H1 (cell line): ENCODE results near the gene AP2A1. TPM values are rescaled to one million over a fixed set of nuclear protein-coding genes. Genes with fewer than 3 reads are reported as not detected.

Experiments used
- CTCF ChIA-PET: fragments of 300-600 bp; sonication (Branson Sonifier 250); formaldehyde crosslinking; loops from one replicate; lab custom pipeline; 2021; ENCODE audit not compliant: partially characterized antibody; lab: Charles Lee
- POLR2A ChIA-PET: fragments of 300-600 bp; sonication (Branson Sonifier 250); formaldehyde crosslinking; loops from one replicate; lab custom pipeline; 2021; ENCODE audit warnings: inconsistent platforms; ENCODE audit not compliant: partially characterized antibody; lab: Charles Lee
- DNase-seq, 2 experiments: peaks; one replicate each; pipeline versions ENCODE4 v3.0.0 to v3.0.0-alpha.2; 2010 to 2022; ENCODE audit warnings: low spot score in 2 of 2, low read depth in 1 of 2, mixed read lengths in 1 of 2
- FAIRE-seq: peaks from 2 replicates; lab custom pipeline; 2011; peaks lifted over from hg19 to GRCh38; lab: Jason Lieb, UNC
- H2AFZ ChIP-seq: 2 replicates; pipeline ENCODE4 v1.8.1; 2012; ENCODE audit warnings: low read length, inconsistent platforms
- H2AK5ac ChIP-seq: 2 replicates; pipeline ENCODE4 v1.6.1; 2013; ENCODE audit warnings: low read depth, low read length
- H2BK120ac ChIP-seq: replicated peaks from 2 replicates; pipeline ENCODE3; 2013; ENCODE audit warnings: low read depth, low read length, inconsistent platforms
- H2BK12ac ChIP-seq: 2 replicates; pipeline ENCODE4 v1.6.1; 2013; ENCODE audit warnings: low read depth, low read length
- H2BK15ac ChIP-seq: 2 replicates; pipeline ENCODE4 v1.6.1; 2013; ENCODE audit warnings: low read length
- H2BK20ac ChIP-seq: 2 replicates; pipeline ENCODE4 v1.6.1; 2013; ENCODE audit warnings: low read length
- H2BK5ac ChIP-seq: 2 replicates; pipeline ENCODE4 v1.6.1; 2013; ENCODE audit warnings: low read depth, low read length
- H3K14ac ChIP-seq: 2 replicates; pipeline ENCODE4 v1.6.1; 2013; ENCODE audit warnings: inconsistent platforms; ENCODE audit not compliant: insufficient read length
- H3K18ac ChIP-seq: 2 replicates; pipeline ENCODE4 v1.6.1; 2013; ENCODE audit warnings: low read length; ENCODE audit errors: extremely low read depth
- H3K23ac ChIP-seq: 2 replicates; pipeline ENCODE4 v1.6.1; 2013; ENCODE audit warnings: inconsistent platforms; ENCODE audit not compliant: insufficient read length
- H3K23me2 ChIP-seq: 2 replicates; pipeline ENCODE4 v1.6.1; 2013; ENCODE audit warnings: low read depth, low read length
- H3K27ac ChIP-seq: 2 replicates; pipeline ENCODE4 v1.6.1; 2011; ENCODE audit warnings: low read depth, low read length, inconsistent platforms
- H3K27me3 ChIP-seq, 4 experiments: replicated peaks in 1 of 4; 1 replicate in 1 of 4; 2 replicates in 3 of 4; pipeline versions ENCODE4 v1.6.1 to v1.8.1; 2011 to 2013; ENCODE audit warnings: low read length in 3 of 4, mild to moderate bottlenecking in 3 of 4, inconsistent platforms in 2 of 4, mixed read lengths in 2 of 4, moderate library complexity in 1 of 4; ENCODE audit not compliant: control insufficient read depth in 3 of 4, insufficient read depth in 3 of 4; ENCODE audit errors: extremely low read depth in 1 of 4
- H3K36me3 ChIP-seq, 4 experiments: 2 replicates each; pipeline versions ENCODE4 v1.6.1 to v1.8.1; 2011 to 2013; ENCODE audit warnings: mild to moderate bottlenecking in 4 of 4, low read length in 3 of 4, moderate library complexity in 2 of 4, control low read depth in 1 of 4, inconsistent platforms in 1 of 4; ENCODE audit not compliant: insufficient read depth in 4 of 4, control insufficient read depth in 2 of 4
- H3K4ac ChIP-seq: replicated peaks from 2 replicates; pipeline ENCODE3; 2013; ENCODE audit warnings: low read length, low read depth, mixed read lengths, inconsistent platforms; ENCODE audit not compliant: insufficient read length
- H3K4me1 ChIP-seq, 4 experiments: replicated peaks in 1 of 4; 1 replicate in 1 of 4; 2 replicates in 3 of 4; pipeline versions ENCODE4 v1.6.1 to v1.8.1; 2011 to 2013; ENCODE audit warnings: low read length in 3 of 4, inconsistent platforms in 2 of 4, mixed read lengths in 1 of 4; ENCODE audit not compliant: insufficient read depth in 4 of 4, control insufficient read depth in 3 of 4
- H3K4me2 ChIP-seq, 2 experiments: 2 replicates each; pipeline versions ENCODE4 v1.6.1 to v1.8.1; 2011 to 2013; ENCODE audit warnings: low read depth in 2 of 2, low read length in 2 of 2, control low read depth in 1 of 2, inconsistent platforms in 1 of 2, mild to moderate bottlenecking in 1 of 2; ENCODE audit not compliant: insufficient read depth in 1 of 2
- H3K4me3 ChIP-seq, 4 experiments: fragments of 200-600, 300-600 bp in 1 of 4; sonication (generic), shearing (Covaris generic), sonication (Bioruptor Twin) in 1 of 4; 2 replicates each; pipeline versions ENCODE4 v1.5.1 to v1.8.1; 2011 to 2016; ENCODE audit warnings: low read length in 4 of 4, low read depth in 3 of 4, control low read depth in 2 of 4, inconsistent platforms in 2 of 4, mild to moderate bottlenecking in 2 of 4, mixed read lengths in 1 of 4, moderate library complexity in 1 of 4; ENCODE audit not compliant: insufficient read depth in 2 of 4; ENCODE audit errors: extremely low read depth in 1 of 4
- H3K56ac ChIP-seq: replicated peaks from 2 replicates; pipeline ENCODE3; 2013; ENCODE audit warnings: low read depth, mild to moderate bottlenecking, mixed read lengths, low read length, inconsistent platforms; ENCODE audit not compliant: insufficient read length
- H3K79me1 ChIP-seq: 2 replicates; pipeline ENCODE4 v1.6.1; 2013; ENCODE audit warnings: low read depth, low read length, control low read depth
- H3K79me2 ChIP-seq, 2 experiments: 2 replicates each; pipeline versions ENCODE4 v1.6.1 to v1.8.1; 2012 to 2013; ENCODE audit warnings: low read length in 2 of 2, mild to moderate bottlenecking in 2 of 2, inconsistent platforms in 1 of 2; ENCODE audit not compliant: insufficient read depth in 2 of 2, control insufficient read depth in 1 of 2
- H3K9ac ChIP-seq, 4 experiments: replicated peaks in 1 of 4; 1 replicate in 1 of 4; 2 replicates in 3 of 4; pipeline versions ENCODE4 v1.6.1 to v1.8.1; 2011 to 2013; ENCODE audit warnings: low read depth in 3 of 4, low read length in 3 of 4, control low read depth in 2 of 4, mild to moderate bottlenecking in 2 of 4, moderate library complexity in 2 of 4, inconsistent platforms in 1 of 4; ENCODE audit errors: extremely low read depth in 1 of 4
- H3K9me3 ChIP-seq, 2 experiments: 2 replicates each; pipeline versions ENCODE4 v1.6.1 to v1.8.1; 2012 to 2013; ENCODE audit warnings: mild to moderate bottlenecking in 2 of 2, moderate library complexity in 2 of 2, control low read depth in 1 of 2, inconsistent platforms in 1 of 2, low read depth in 1 of 2, low read length in 1 of 2, mixed read lengths in 1 of 2; ENCODE audit not compliant: insufficient read depth in 2 of 2
- H4K20me1 ChIP-seq, 2 experiments: replicated peaks in 1 of 2; 2 replicates each; pipeline versions ENCODE3 to v1.8.1; 2011 to 2013; ENCODE audit warnings: inconsistent platforms in 2 of 2, low read length in 2 of 2, mild to moderate bottlenecking in 1 of 2; ENCODE audit not compliant: insufficient read depth in 2 of 2, control insufficient read depth in 1 of 2
- H4K5ac ChIP-seq: 2 replicates; pipeline ENCODE4 v1.6.1; 2013; ENCODE audit warnings: low read length, low read depth, mixed read lengths, inconsistent platforms; ENCODE audit not compliant: insufficient read length
- H4K8ac ChIP-seq: 2 replicates; pipeline ENCODE4 v1.8.0; 2013; ENCODE audit warnings: mild to moderate bottlenecking, moderate library complexity, low read length, inconsistent platforms; ENCODE audit not compliant: insufficient read depth; ENCODE audit errors: extremely low read depth
- H4K91ac ChIP-seq: replicated peaks from 2 replicates; pipeline ENCODE3; 2013; ENCODE audit warnings: low read length, mixed read lengths, inconsistent platforms; ENCODE audit not compliant: insufficient read length
- ATF2 ChIP-seq: IDR thresholded peaks from 2 replicates; pipeline ENCODE4 v1.6.1; 2012; ENCODE audit warnings: low read length, inconsistent platforms
- CTCF ChIP-seq, 3 experiments: IDR thresholded peaks; 1 replicate in 2 of 3; 2 replicates in 1 of 3; pipeline versions ENCODE4 v1.5.1 to v1.6.1; 2011; ENCODE audit warnings: low read length in 3 of 3, mild to moderate bottlenecking in 3 of 3, inconsistent platforms in 2 of 3, low read depth in 1 of 3, moderate library complexity in 1 of 3; ENCODE audit not compliant: insufficient read depth in 1 of 3; ENCODE audit errors: control extremely low read depth in 1 of 3
- HDAC6 ChIP-seq: IDR thresholded peaks from one replicate; pipeline ENCODE4 v1.7.1; 2012; ENCODE audit warnings: low read depth, mild to moderate bottlenecking, inconsistent platforms, low read length, moderate library complexity
- MAX ChIP-seq: IDR thresholded peaks from 2 replicates; pipeline ENCODE4 v1.6.1; 2012; ENCODE audit warnings: inconsistent platforms
- NRF1 ChIP-seq: IDR thresholded peaks from 2 replicates; pipeline ENCODE4 v1.6.1; 2011; ENCODE audit warnings: mild to moderate bottlenecking, low read depth, low read length, improper control_type of control experiment
- RFX5 ChIP-seq: IDR thresholded peaks from 2 replicates; pipeline ENCODE4 v1.6.1; 2011; ENCODE audit warnings: low read depth, low read length, improper control_type of control experiment, borderline replicate concordance
- RXRA ChIP-seq: IDR thresholded peaks from 2 replicates; pipeline ENCODE4 v1.6.1; 2011; ENCODE audit warnings: low read depth, mild to moderate bottlenecking, low read length, moderate library complexity; ENCODE audit not compliant: insufficient read depth
- ZNF274 ChIP-seq: IDR thresholded peaks from 2 replicates; pipeline ENCODE4 v1.7.0; 2012; ENCODE audit warnings: low read length, borderline replicate concordance; ENCODE audit errors: extremely low read depth
- WGBS, 2 experiments: shearing (Covaris generic) in 1 of 2; methylation state at CpG; one replicate each; pipeline versions ENCODE4 v1.1.6 to v1.1.7; 2013 to 2015; ENCODE audit warnings: low lambda C conversion rate in 2 of 2, mixed read lengths in 2 of 2, inconsistent platforms in 1 of 2, low coverage in 1 of 2, missing lambda C conversion rate in 1 of 2; ENCODE audit not compliant: insufficient replicate concordance in 2 of 2, insufficient coverage in 1 of 2, insufficient read length in 1 of 2; ENCODE audit errors: extremely low coverage in 1 of 2, missing lambda C conversion rate in 1 of 2; 5-methylcytosine and 5-hydroxymethylcytosine counted together
- polyA plus RNA-seq, 7 experiments: library from polyadenylated mRNA; depleted of rRNA in 3 of 7; stranded (reverse) in 5 of 7; unstranded in 2 of 7; fragments of >200 nt in 5 of 7; fragments of 200-250 nt in 2 of 7; gene quantifications; 1 replicate in 5 of 7; 2 replicates in 1 of 7; 4 replicates in 1 of 7; pipeline versions ENCODE4 v1.2.1 to v1.2.3, GENCODE V29; 2011 to 2013; ENCODE audit warnings: missing spikeins in 2 of 7, mixed read lengths in 2 of 7
- total RNA-seq: library from RNA; stranded (reverse); fragmentation: NEBNext Ultra II Directional; extraction: Animal tissue kit (Norgen Biotek cat#: 25700); gene quantifications from 2 replicates; pipeline ENCODE4 v1.2.1, GENCODE V29; 2021

Gene AP2A1
- total and polyA plus RNA-seq, 2 of the 8 experiments (the other 6 are each of a cell fraction or from before 2014, with no cell fraction given), result 105 to 106 TPM

DNA sequence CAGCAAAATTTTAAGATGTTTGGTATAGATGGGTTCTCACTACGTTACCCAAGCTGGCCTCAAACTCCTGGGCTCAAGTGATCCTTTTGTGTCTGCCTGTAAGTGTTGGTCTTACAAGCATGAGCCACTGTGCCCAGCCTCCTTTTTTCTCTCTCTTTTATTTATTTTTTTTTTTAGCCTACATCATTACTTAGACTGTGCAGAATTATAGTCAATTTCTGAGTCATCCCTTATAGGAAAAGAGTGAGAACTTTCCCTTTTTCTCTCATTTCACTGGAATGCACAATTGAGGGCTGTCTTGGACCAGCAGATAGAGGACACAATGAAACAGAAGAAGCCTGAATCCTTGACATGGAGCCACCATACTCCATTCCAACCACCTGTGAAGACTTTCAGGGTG lies 17.0 kb upstream of the AP2A1 start:
- no peak overlapping the region for H3K4me2 ChIP-seq
- H2BK120ac ChIP-seq, result no peak overlapping the region
- CTCF ChIA-PET, result interaction anchor here (0.8 to 4.5 kb wide), 10 partner anchors 10 to 142 kb away, joined by 3 to 27 read pairs (median 5); partner anchors contain the start of gene AP2A1
- no peak for FAIRE-seq
- no peak overlapping the region for H2AFZ ChIP-seq
- H4K8ac ChIP-seq, result no peak overlapping the region
- no peaks in the 10 kb centered on the region for H3K79me2 ChIP-seq
- H2AK5ac ChIP-seq, result no peak overlapping the region
- no peak overlapping the region for H2BK12ac ChIP-seq
- H3K4me3 ChIP-seq, result no peak overlapping the region
- H3K14ac ChIP-seq, result no peak overlapping the region
- no peak overlapping the region for H3K27ac ChIP-seq
- no peaks in the 10 kb centered on the region; a peak in 1 of 7 replicates for H3K4me1 ChIP-seq
- H4K5ac ChIP-seq, result no peak overlapping the region
- no peak overlapping the region for H2BK20ac ChIP-seq
- peaks cover 3 to 8% of the 10 kb centered on the region in 2 experiments; a peak in 1 of 4 replicates for H3K9me3 ChIP-seq
- no peaks in the 10 kb centered on the region for H4K20me1 ChIP-seq
- no peak overlapping the region for H3K23ac ChIP-seq
- no peak overlapping the region for H3K56ac ChIP-seq
- POLR2A ChIA-PET, result interaction anchor here (0.9 to 1.9 kb wide), 5 partner anchors 11 to 63 kb away, joined by 3 to 8 read pairs (median 4); partner anchors contain the start of genes AP2A1 and FUZ
- H3K27me3 ChIP-seq, result no peaks in the 10 kb centered on the region
- no peaks in the 10 kb centered on the region for H3K23me2 ChIP-seq
- H3K79me1 ChIP-seq, result no peaks in the 10 kb centered on the region
- H4K91ac ChIP-seq, result no peak overlapping the region
- no peaks in the 10 kb centered on the region for H3K36me3 ChIP-seq
- H2BK15ac ChIP-seq, result no peak overlapping the region
- DNase-seq, result no peak
- no peak overlapping the region for H3K4ac ChIP-seq
- no peak overlapping the region for H3K18ac ChIP-seq
- 89% methylated on average over 1 of the region's 1 CpG; no CpG with 5 or more reads in 1 of the 2 experiments for WGBS, 2 experiments
- no peak overlapping the region for H2BK5ac ChIP-seq
- no peak overlapping the region; a peak in 1 of 7 replicates for H3K9ac ChIP-seq
- TF ChIP-seq CTCF (IDR thresholded peaks at IDR 0.05; ENCODE audit: control extremely low read depth in 1 of 3, insufficient read depth in 1 of 3, low read depth in 1 of 3, low read length in 3 of 3) (no peak), ZNF274 (no peak), RXRA (no peak), MAX (no peak), NRF1 (no peak), HDAC6 (no peak), ATF2 (no peak), RFX5 (no peak)
